GM10266 (cell line): ENCODE data around the gene SUSD5.

ENCODE experiments used
- DNase-seq: peaks from one replicate; pipeline ENCODE4 v3.0.0; 2012; ENCODE audit errors: extremely low spot score
- TF ChIP-seq, protein P1 (sequence below): IDR thresholded peaks from 2 replicates; pipeline ENCODE4 v1.5.1; 2012; ENCODE audit warnings: mild to moderate bottlenecking, low read depth; ENCODE audit not compliant: control insufficient read depth, insufficient read depth; ENCODE audit errors: missing control alignments

The SUSD5 gene

DNA sequence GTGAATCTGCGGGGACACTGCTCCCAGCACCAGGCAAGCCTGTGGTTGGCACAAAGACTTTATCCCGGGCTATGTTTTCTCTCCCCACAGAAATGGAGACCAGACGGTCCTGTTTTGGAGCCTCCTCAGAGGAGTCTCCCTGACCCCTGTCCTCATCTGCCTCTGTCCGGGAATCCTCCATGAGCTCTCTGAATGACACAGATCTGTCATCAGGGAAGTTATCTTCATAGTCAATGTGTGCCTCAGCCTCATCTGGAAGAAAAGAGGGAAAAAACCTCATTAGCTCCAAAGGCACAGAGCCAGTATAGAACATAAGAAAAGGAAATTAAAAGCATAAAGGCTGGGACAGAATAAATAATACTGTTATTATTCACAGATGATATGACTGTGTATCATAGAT lies 64.8 kb downstream of the SUSD5 start:
- DNase-seq: no peak
- TF ChIP-seq, protein P1, sequence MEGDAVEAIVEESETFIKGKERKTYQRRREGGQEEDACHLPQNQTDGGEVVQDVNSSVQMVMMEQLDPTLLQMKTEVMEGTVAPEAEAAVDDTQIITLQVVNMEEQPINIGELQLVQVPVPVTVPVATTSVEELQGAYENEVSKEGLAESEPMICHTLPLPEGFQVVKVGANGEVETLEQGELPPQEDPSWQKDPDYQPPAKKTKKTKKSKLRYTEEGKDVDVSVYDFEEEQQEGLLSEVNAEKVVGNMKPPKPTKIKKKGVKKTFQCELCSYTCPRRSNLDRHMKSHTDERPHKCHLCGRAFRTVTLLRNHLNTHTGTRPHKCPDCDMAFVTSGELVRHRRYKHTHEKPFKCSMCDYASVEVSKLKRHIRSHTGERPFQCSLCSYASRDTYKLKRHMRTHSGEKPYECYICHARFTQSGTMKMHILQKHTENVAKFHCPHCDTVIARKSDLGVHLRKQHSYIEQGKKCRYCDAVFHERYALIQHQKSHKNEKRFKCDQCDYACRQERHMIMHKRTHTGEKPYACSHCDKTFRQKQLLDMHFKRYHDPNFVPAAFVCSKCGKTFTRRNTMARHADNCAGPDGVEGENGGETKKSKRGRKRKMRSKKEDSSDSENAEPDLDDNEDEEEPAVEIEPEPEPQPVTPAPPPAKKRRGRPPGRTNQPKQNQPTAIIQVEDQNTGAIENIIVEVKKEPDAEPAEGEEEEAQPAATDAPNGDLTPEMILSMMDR: no peak

DNA sequence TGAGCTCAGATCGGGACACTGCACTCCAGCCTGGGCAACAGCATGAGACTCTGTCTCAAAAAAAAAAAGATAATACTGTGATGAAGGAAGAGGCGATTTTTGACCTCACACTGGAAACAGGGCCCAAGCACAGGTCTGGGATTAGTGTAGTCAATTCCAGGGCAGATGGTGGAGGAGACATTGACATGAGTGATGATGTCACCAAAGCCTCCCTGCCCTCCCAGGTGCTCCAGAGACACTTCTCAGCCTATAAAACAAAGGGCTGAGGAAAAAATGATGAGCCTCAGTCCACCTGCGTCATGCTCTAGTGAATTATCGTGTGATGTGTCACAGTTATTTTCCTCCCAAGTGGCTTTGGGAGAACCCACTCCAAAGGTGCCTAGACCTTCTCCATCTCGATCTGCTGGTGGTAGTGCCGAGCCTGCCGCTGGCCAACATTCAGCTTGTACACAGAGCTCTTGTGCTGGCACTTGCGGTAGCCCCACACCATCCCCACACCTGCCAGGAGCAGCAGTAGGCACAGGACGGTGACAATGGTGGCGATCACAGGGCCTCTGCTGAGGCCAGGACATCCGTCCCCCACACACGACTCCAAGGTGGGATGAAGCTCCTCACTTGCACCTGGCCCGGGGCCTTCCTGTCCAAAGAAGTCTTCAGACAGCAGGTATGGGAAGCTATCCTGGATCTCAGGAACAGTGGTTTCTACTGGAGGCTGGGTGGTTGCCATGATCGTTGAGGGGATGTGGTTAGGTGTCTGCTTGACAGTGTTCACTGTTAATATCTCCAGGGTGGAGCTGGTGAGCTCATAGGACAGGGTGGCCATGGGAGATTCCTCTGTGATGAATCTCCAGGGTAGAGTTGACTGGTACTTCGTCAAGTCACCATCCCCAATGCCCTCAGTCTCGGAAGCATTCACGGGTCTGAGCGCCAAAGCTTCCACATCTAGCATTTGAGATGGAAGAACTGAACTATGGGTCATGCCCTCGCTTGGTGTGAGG lies 65.9 kb downstream of the SUSD5 start:
- TF ChIP-seq, protein P1: no peak
- no peak for DNase-seq

DNA sequence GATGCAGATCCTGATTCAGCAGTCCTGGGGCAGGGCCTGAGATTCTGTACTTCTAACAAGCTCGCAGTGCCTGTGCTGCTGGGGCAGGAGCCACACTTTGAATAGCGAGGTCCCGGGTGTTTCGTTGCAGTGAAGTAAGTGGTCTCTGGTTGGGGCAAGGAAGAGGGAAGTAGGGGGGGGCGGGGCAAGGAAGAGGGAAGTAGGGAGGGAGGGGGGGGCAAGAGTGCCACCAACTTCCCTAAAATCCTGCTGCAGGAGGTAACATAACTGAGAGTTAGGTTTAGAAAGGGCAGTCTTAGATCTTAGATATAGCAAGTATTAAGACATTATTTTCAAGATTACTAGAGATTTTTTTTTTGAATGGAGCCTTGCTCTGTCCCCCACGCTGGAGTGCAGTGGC lies 69.3 kb downstream of the SUSD5 start:
- no peak for DNase-seq
- TF ChIP-seq, protein P1: no peak

DNA sequence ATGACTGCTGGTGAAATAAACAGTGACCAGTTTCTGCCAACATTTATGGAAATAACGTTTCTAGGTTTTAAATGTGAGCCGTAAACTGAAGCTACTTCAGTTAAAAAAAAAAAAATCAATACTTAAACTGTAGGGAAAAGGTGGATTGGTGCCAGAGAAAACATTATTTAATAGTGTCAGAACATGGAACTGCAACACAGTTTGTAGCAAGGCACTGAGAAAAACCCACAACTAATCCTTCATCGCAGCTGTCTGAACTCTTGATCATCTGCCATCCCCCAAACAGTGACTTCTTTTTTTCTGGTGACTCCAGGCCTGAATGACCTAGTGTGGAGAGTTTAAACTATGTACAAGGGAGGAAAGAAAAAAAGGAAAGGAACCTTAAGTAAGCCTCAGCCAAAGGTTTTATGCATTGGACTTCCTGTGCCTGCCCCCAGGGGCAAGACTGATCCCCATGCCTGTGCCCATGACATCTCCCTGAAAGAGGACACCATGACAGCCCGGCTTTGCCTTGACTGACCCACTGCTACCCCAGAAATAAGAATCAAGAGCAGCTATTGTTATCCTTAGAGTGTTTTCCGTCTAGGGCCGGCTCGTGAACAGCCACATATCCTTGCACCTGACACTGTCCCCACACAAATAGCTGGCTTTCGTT lies 71.7 kb downstream of the SUSD5 start:
- TF ChIP-seq, protein P1: no peak
- no peak for DNase-seq

DNA sequence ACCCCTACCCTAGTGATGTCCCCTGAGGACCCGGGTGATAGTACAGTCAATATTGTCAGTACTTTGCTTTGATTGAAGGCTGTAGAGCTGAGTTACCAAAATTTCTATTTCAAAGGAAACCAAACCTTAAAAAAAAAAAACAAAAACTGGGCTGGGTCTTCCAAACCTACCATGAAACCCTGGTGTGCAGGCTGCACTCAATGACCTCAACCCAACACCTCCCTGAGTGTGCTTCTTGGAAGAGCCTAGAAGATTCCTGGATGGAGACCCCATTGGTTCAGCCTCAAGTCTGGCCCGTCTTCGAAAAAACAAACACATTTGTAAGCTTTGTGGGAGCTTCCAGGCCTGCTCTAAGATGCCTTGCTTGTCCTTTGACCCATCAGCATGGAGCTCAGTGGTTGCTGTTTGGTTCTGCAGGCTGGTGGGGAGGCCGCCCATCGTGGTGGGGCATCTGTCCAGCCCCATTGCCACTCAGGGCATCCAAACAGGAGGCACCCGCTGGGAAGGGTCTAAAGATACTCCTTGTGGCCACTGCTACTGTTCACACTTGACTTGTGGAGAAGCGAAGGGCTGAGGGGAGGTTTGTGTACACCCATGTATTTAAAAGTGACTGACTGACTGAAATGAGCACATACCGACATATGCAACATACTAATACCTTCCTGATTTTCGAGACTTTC lies 72.6 kb downstream of the SUSD5 start:
- no peak for DNase-seq
- TF ChIP-seq, protein P1: no peak

DNA sequence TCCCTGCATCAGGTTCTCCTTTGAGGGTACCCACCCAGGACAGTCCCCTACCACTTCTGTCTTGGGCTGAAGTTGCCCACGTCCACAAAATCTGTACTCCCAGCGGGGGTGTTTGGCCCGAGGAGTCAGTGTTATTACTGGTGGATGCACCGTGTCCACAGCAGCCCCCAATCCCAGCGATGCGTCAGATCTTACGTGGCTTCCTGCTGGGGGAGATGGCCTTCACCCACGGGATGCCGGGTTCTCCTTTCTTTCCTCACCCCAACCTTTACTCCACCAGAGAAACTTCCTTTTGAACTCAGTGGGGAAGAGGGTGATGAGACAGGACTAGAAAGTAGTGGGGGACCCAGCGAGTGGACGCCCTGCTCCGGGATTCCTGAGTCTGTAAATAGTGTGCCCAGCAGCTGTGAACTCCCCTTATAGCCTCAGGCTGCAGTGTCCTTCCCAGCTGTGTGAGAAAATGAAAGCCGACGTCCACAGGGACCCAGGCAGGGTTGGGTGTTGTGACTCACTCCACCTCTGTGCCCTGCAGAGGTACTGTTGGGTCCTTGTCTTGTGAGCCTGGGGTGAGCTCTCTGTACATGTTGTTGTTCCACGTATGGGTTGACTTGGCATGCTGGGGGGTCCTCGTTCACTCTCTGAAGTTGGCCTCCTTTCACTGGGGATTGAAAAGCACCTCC lies 73.2 kb downstream of the SUSD5 start:
- TF ChIP-seq, protein P1: no peak
- no peak for DNase-seq
